ENCODE results near the gene UBE2L6. TPM values are rescaled to one million over a fixed set of nuclear protein-coding genes. Genes with fewer than 3 reads are reported as not detected.

Gene UBE2L6
- total RNA-seq, 6 experiments from 2014 or later = 36.6 to 124 (median 58.6) TPM

GRCh38 chr11:57552479-57552878, 15.0 kb downstream of the UBE2L6 start:
- 70% methylated on average over 3 of the region's 5 CpGs for WGBS (ENCODE audit: insufficient coverage, low coverage, low lambda C conversion rate, missing lambda C conversion rate)
- TF ChIP-seq, protein P1, sequence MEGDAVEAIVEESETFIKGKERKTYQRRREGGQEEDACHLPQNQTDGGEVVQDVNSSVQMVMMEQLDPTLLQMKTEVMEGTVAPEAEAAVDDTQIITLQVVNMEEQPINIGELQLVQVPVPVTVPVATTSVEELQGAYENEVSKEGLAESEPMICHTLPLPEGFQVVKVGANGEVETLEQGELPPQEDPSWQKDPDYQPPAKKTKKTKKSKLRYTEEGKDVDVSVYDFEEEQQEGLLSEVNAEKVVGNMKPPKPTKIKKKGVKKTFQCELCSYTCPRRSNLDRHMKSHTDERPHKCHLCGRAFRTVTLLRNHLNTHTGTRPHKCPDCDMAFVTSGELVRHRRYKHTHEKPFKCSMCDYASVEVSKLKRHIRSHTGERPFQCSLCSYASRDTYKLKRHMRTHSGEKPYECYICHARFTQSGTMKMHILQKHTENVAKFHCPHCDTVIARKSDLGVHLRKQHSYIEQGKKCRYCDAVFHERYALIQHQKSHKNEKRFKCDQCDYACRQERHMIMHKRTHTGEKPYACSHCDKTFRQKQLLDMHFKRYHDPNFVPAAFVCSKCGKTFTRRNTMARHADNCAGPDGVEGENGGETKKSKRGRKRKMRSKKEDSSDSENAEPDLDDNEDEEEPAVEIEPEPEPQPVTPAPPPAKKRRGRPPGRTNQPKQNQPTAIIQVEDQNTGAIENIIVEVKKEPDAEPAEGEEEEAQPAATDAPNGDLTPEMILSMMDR (IDR thresholded peaks at IDR 0.05) = no peak
- TF ChIP-seq POLR2A (IDR thresholded peaks at IDR 0.05) = no peak
- H3K4me1 ChIP-seq = no peaks in the 10 kb centered on the region
- ATAC-seq (no peak), DNase-seq (no peak)
- no peak overlapping the region for H3K4me3 ChIP-seq
- peaks cover 4 to 77% (median 25%) of the 10 kb centered on the region in 4 donors for H3K36me3 ChIP-seq
- intact Hi-C loops (cut with DNase I) = no loop called here
- H3K27me3 ChIP-seq = no peaks in the 10 kb centered on the region
- no peak overlapping the region for H3K27ac ChIP-seq
- H3K9me3 ChIP-seq = no peaks in the 10 kb centered on the region

- ATAC-seq = no peak
- Histone ChIP-seq H3K9me3 (no peaks in the 10 kb centered on the region), H3K4me1 (no peaks in the 10 kb centered on the region), H3K36me3 (peaks cover 4 to 71% (median 25%) of the 10 kb centered on the region in 4 donors), H3K27me3 (no peaks in the 10 kb centered on the region), H3K4me3 (no peak overlapping the region), H3K27ac (no peak overlapping the region)
- no peak for TF ChIP-seq POLR2A (IDR thresholded peaks at IDR 0.05)
- TF ChIP-seq, protein P1 (IDR thresholded peaks at IDR 0.05) = no peak
- WGBS (ENCODE audit: insufficient coverage, low coverage, low lambda C conversion rate, missing lambda C conversion rate) = 100% methylated on average over 4 of the region's 4 CpGs
- no peak for DNase-seq
- intact Hi-C loops (cut with DNase I) = no loop called here
Measured at GRCh38 chr11:57551941-57552340, 15.5 kb downstream of the UBE2L6 start.

DNA sequence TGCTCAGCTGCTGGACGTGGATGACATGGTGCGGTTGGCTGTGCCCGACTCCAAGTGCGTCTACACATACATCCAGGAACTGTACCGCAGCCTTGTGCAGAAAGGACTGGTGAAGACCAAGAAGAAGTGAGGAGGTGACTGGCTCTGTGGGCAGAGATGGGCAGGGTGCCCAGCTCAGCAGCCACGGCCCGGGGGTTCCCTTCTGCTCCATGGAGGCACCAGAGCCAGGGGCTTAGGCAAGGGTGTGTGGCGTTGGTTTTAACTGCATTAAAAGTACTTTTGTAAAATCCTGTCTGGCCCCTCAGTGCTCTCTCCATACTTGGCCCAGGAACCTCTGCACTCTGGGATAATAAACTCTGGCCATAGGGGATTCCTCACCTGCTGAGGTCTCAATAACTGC, 17.5 kb downstream of the UBE2L6 start:
- Histone ChIP-seq H3K9me3 (no peaks in the 10 kb centered on the region), H3K4me3 (no peak overlapping the region), H3K36me3 (peaks cover 4 to 59% (median 25%) of the 10 kb centered on the region in 4 donors), H3K4me1 (no peaks in the 10 kb centered on the region), H3K27ac (no peak overlapping the region), H3K27me3 (no peaks in the 10 kb centered on the region)
- intact Hi-C loops (cut with DNase I) = no loop called here
- no CpG with 5 or more reads among the region's 8 CpGs for WGBS (ENCODE audit: insufficient coverage, low coverage, low lambda C conversion rate, missing lambda C conversion rate)
- DNase-seq (no peak), ATAC-seq (no peak)
- TF ChIP-seq, protein P1 (IDR thresholded peaks at IDR 0.05) = no peak
- no peak for TF ChIP-seq POLR2A (IDR thresholded peaks at IDR 0.05)

- peak; percentile 16 to 59 (median 40) for ATAC-seq
- Histone ChIP-seq H3K4me3 (no peak overlapping the region), H3K9me3 (no peaks in the 10 kb centered on the region), H3K27ac (no peak overlapping the region), H3K36me3 (peaks cover under 1 to 39% (median 16%) of the 10 kb centered on the region in 4 donors), H3K27me3 (no peaks in the 10 kb centered on the region), H3K4me1 (no peaks in the 10 kb centered on the region)
- no peak for TF ChIP-seq POLR2A (IDR thresholded peaks at IDR 0.05)
- TF ChIP-seq, protein P1 (IDR thresholded peaks at IDR 0.05) = no peak
- DNase-seq = no peak
- WGBS (ENCODE audit: insufficient coverage, low coverage, low lambda C conversion rate, missing lambda C conversion rate) = 29% methylated on average over 4 of the region's 6 CpGs
- intact Hi-C loops (cut with DNase I) = no loop called here
Measured at GRCh38 chr11:57547854-57548377, 19.6 kb downstream of the UBE2L6 start.
